Globus pallidus (tissue), 1 donor: ENCODE data around the gene ZNF107.

ENCODE experiments used
- DNase-seq: peaks from one replicate; pipeline ENCODE4 v3.0.0-alpha.2; 2015; ENCODE audit warnings: low spot score

Gene ZNF107

GRCh38 chr7:64665980-64666662, at the start of gene ZNF107:
TSS of gene ZNF107 (plus strand) at chr7:64666133. CDS start at chr7:64666283, 150 bp downstream.
- DNase-seq, result peak; percentile 95

- DNase-seq, result peak; percentile 67
These were observed 47.0 kb upstream of the ZNF107 start for GRCh38 chr7:64618785-64619456.

- no peak for DNase-seq
These were observed 46.2 kb upstream of the ZNF107 start for GRCh38 chr7:64619705-64620104.

- DNase-seq, result no peak
These were observed 44.3 kb upstream of the ZNF107 start for GRCh38 chr7:64621656-64622055.

GRCh38 chr7:64625114-64626082, 40.5 kb upstream of the ZNF107 start:
- DNase-seq, result peak; percentile 7

GRCh38 chr7:64626083-64626469, 39.9 kb upstream of the ZNF107 start:
- no peak for DNase-seq

GRCh38 chr7:64626557-64626956, 39.4 kb upstream of the ZNF107 start:
- DNase-seq, result no peak

- DNase-seq, result no peak
These were observed 37.7 kb upstream of the ZNF107 start for GRCh38 chr7:64628192-64628591.

GRCh38 chr7:64628721-64629120, 37.2 kb upstream of the ZNF107 start:
- DNase-seq, result no peak

- DNase-seq, result peak; percentile 11
These were observed 35.4 kb upstream of the ZNF107 start for GRCh38 chr7:64630496-64630895.

- no peak for DNase-seq
These were observed 33.9 kb upstream of the ZNF107 start for GRCh38 chr7:64632029-64632428.

GRCh38 chr7:64633401-64633800, 32.5 kb upstream of the ZNF107 start:
- no peak for DNase-seq

GRCh38 chr7:64634406-64635062, 31.4 kb upstream of the ZNF107 start:
- DNase-seq, result no peak

GRCh38 chr7:64636386-64636785, 29.5 kb upstream of the ZNF107 start:
- DNase-seq, result no peak

GRCh38 chr7:64637521-64638445, 28.1 kb upstream of the ZNF107 start:
- no peak for DNase-seq

GRCh38 chr7:64638822-64639221, 27.1 kb upstream of the ZNF107 start:
- no peak for DNase-seq

- DNase-seq, result no peak
These were observed 26.5 kb upstream of the ZNF107 start for GRCh38 chr7:64639267-64640001.

- DNase-seq, result no peak
These were observed 25.4 kb upstream of the ZNF107 start for GRCh38 chr7:64640504-64640903.

- DNase-seq, result no peak
These were observed 23.9 kb upstream of the ZNF107 start for GRCh38 chr7:64642046-64642445.

GRCh38 chr7:64642875-64643274, 23.1 kb upstream of the ZNF107 start:
- no peak for DNase-seq
